GM19438 (cell line): ENCODE results near the gene ZBTB12.
"Not testable (repeated sequence)": the region's sequence is repeated elsewhere in the genome, so short reads cannot be mapped to it uniquely, and the experiment has no call there.

Experiments used
- ATAC-seq: cut with Tn5 transposase; IDR thresholded peaks from one replicate; pipeline ENCODE4 v1.9.1; 2021; ENCODE audit warnings: low read depth; ENCODE audit not compliant: unreplicated experiment

ZBTB12 gene

GRCh38 chr6:31922942-31923341, 21.1 kb upstream of the ZBTB12 start:
- ATAC-seq, result no peak

- no peak for ATAC-seq
Observed at GRCh38 chr6:31920811-31921210, 18.9 kb upstream of the ZBTB12 start.

DNA sequence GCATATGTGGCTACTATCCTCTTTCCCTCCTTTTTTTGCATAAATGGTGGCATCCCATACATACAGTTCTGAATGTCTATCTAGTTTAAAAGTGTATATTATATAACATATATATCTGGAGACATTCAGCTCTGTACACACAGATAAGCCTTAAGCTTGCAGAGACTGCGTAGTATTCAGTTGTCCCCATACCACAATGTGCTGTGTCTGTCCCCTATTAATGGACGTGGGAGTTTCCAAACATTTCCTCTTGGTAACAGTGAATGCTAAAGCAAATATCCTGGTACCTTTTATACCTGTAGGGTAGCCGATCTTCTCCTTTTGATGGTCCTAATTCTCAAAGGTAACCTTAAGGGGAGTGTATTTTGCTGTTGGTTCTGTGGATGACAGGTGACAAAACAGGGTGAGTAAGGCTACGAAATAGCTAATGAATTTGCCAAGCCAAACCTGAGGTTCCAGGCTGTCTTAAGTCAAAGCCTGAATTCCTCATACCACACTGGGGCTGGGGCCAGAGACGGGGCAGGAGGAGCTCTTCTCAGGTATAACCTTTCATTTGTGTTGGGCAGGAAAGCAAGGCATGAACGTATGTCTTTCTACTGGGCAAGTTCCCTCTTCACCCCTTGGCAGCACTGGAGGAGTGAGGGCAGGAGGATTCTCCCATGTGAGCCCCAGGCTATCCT, 17.9 kb upstream of the ZBTB12 start:
- no peak for ATAC-seq

DNA sequence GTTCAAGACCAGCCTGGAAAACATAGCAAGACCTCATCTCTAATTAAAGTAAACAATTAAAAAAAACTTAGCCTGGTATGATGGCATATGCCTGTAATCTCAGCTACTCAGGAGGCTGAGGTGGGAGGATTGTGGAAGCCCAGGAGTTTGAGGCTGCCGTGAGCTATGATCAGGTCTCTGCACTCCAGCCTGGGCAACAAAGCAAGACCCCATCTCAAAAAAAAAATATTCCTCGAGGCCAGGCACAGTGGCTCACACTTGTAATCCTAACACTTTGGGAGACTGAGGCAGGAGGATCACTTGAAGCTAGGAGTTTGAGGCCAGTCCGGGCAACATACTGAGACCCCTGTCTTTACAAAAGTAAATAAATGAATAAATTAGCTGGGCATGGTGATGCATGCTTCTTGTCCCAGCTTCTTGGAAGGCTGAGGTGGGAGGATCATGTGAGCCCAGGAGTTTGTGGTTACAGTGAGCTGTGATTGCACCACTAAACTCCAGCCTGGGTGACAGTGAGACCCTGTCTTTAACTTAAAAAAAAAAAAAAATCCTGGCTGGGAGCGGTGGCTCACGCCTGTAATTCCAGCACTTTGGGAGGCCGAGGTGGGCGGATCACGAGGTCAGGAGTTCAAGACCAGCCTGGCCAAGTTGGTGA, 16.3 kb upstream of the ZBTB12 start:
- ATAC-seq, result no peak

DNA sequence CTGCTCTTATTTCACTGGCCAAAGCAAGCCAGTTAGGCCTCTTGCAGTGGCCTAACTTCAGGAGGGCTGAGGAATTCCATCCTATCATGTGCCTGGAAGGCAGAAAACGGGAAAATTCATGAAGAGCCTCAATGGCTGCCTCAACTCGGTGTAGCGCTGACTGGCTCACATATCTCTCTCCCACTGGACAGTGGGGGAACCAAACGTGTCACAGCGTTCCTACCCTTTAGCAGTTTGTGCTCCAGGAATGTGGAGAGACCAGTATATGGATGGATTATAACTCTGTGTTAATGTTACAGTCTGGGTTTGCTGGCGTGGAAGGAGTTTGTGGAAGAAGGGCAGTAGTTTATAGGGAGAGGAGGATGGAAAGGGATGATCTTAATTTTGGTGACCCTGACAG, 13.9 kb upstream of the ZBTB12 start:
- no peak for ATAC-seq

GRCh38 chr6:31915351-31915750, 13.5 kb upstream of the ZBTB12 start:
- no peak for ATAC-seq

DNA sequence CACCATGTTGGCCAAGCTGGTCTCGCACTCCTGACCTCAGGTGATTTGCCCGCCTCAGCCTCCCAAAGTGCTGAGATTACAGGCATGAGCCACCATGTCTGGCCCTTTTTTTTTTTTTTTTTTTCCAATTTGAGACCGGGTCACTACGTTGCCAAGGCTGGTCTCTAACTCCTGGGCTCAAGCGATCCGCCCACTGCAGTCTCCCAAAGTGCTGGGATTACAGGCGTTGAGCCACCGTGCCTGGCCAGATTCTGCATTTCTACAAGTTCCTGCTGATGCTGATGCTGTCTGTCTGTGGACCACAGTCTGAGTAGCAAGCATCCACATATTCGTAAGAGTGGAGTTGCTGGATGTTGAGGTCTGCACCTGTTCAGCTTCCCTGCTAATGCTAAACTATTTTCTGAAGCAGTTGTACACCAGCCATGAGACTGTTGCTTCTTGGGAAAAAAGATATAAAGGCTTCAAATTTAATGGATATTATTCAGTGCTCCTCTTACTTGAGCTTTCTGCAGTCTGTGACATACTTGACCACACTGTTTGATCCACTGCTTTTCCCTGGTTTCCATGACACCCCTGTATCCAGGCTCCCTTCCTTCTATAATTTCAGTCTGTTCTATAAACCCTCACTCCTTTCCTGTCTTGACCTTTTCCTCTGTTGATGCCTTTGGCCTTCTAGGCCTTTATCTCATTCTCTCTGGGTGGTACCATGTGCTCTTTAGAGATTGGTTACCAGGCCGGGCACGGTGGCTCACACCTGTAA, 10.1 kb upstream of the ZBTB12 start:
- no peak for ATAC-seq

DNA sequence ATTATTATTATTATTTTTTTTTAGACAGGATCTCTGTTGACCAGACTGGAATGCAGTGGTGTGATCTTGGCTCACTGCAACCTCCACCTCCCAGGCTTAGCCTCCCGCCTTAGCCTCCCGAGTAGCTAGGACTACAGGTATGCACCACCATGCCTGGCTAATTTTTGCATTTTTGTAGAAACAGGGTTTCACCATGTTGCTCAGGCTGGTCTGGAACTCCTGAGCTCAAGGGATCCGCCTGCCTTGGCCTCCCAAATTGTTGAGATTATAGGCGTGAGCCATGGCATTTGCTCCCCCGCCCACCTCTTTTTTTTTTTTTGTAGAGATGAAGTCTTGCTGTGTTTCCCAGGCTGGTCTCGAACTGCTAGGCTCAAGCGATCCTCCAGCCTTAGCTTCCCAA, 7.4 kb upstream of the ZBTB12 start:
- not testable (repeated sequence) for ATAC-seq

DNA sequence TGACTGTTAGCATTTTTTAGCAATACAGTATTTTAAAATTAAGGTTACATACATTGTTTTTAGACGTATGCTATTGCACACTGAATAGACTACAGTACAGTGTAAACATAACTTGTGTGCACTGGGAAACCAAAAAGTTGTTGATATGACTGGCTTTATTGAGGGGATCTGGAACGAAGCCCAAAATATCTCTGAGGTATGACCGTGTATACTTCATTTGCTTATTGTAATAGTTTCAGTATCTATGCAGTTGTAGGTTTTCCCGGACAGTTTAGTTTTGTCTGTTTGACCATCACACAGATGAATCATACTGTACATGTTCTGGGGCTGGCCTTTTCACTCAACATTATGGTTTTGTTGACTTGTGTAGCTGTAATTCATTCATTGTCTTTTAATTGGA, 6.9 kb upstream of the ZBTB12 start:
- peak; percentile 47 for ATAC-seq

- not testable (repeated sequence) for ATAC-seq
Observed at GRCh38 chr6:31908255-31908654, 6.4 kb upstream of the ZBTB12 start.

- no peak for ATAC-seq
Observed at GRCh38 chr6:31907158-31907813, 5.4 kb upstream of the ZBTB12 start.

GRCh38 chr6:31906727-31907126, 4.8 kb upstream of the ZBTB12 start:
- ATAC-seq, result not testable (repeated sequence)

GRCh38 chr6:31906122-31906521, 4.2 kb upstream of the ZBTB12 start:
- ATAC-seq, result no peak

GRCh38 chr6:31905041-31905440, 3.2 kb upstream of the ZBTB12 start:
- no peak for ATAC-seq

DNA sequence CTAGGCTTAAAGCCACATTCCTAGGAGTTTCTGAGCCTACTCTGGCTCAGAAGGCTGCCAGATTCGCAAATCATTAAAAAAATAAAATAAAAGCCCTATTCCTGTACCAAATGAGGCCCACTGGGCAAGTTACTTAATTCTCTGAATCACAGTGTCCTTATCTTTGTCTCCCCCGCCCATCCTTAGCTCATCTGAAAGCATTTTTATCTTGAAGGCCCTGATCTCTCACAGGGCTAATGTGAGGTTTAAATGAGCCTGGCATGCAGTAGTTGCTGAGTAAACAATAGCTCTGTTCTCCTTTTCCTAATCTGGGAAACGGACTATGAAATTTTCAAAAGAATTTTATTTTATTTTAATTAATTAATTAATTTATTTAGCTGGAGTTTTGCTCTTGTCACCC, 2.1 kb upstream of the ZBTB12 start:
- ATAC-seq, result no peak

DNA sequence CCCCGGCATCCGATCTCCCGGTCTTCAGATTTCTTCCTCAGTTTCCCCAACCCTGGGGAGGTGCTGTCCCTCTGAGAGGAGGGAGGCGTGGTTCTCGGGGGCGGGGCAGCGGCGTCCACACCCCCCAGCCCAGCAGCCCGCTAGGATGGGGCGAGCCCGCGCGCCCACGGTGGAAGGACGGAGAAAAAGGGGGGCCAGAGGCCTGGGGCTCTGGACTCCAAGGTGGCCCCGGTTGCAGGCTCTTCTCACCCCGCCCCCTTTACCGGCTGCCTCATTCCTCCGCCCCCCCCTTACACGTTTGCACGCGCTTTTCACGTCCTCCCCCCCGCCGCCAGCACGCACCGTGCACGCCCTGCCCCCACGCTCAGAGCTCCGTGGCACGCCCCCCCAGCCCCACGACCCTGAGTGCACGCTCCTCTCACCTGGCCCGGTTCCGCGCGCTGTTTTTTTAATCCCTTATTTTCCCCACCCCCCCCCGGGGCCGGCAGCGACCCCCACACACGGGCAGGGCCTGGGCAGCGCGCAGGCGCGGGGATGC, 402 bp downstream of the ZBTB12 start:
- no peak for ATAC-seq

DNA sequence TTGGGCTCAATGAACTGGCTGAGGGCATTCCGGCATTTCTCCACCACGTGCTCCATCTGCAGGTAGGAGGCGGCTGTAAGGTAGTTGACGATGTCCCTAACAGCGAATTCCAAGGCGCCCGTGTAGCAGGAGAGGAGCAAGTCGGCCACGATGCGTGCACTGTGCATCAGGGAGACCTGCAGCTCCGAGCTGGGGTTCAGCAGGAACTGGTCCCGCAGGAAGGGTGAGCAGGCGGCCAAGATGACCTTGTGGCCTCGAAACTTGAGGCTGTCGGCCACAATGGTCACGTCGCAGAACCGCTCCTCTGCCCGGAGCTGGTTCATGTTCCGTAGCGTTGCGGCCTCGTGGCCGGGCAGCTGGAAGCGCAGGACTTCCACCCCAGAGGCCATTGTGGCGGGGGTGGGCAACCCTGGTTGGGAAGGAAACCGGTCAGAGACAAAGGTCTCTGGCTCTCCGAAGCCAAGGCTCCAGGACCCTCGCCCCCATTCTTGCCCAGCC, 920 bp downstream of the ZBTB12 start:
- no peak for ATAC-seq

- ATAC-seq, result no peak
Observed at GRCh38 chr6:31899882-31900722, 1.8 kb downstream of the ZBTB12 start.

GRCh38 chr6:31899215-31899614, 2.7 kb downstream of the ZBTB12 start:
- no peak for ATAC-seq
